Measurements from ENCODE around the gene HABP2.

The HABP2 gene

DNA sequence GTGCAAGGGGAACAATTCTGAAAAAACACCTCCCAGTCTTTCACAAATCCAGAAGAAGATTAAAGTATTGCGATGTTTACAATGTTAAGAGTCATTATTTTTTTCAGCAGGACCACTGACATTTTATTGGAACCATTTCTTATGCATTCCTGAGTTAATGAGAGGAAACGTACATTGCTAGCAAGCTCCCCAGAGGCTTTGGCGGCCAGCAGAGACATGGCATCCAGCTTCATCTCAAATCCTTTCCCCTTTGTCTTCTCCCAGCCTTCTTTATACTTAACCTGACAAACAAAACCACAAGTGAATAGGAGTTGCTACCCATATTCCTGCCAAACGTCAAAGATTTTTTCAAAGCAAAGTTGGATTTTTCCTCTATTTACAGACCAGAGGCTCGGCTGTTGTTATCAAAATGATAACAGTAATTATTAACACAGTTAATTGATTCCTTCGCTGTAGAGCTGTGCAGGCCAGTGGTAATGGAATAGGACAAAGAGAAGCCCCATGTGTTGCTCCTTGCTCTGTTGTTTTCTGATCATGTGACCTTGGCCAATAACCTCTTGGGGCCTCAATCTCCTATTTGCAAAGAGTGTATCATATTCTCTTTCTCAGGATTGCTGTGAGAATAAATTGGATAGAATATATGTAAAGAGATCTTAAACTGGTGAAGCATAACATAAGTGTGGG is 79.0 kb downstream of the HABP2 start:
- no peak for DNase-seq (ENCODE audit: low read depth)
